Motor neuron (in vitro differentiated cells): ENCODE measurements around the gene KCTD8. TPM values are rescaled to one million over a fixed set of nuclear protein-coding genes. Genes with fewer than 3 reads are reported as not detected.

ENCODE experiments used
- ATAC-seq, 8 experiments: fragments of 200-7000 bp; cut with Tn5 transposase; replicated peaks in 6 of 8; 2 replicates each; pipeline ENCODE4 v1.8.0; 2021; ENCODE audit warnings: mild to moderate bottlenecking in 8 of 8, moderate library complexity in 8 of 8
- H3K27ac ChIP-seq, 2 donors: fragments of 250-450 bp; sonication (Bioruptor Pico); 2 replicates each; pipeline ENCODE4 v1.9.0; 2021; ENCODE audit warnings: antibody characterized with exemption in 2 of 2, mild to moderate bottlenecking in 2 of 2, moderate library complexity in 1 of 2
- H3K4me1 ChIP-seq, 2 donors: fragments of 250-450 bp; sonication (Bioruptor Pico); replicated peaks in 1 of 2; 2 replicates each; pipeline ENCODE4 v1.6.1; 2021; ENCODE audit warnings: antibody characterized with exemption in 2 of 2, mild to moderate bottlenecking in 2 of 2, moderate library complexity in 1 of 2
- H3K4me3 ChIP-seq, 5 donors: fragments of 250-450 bp; sonication (Bioruptor Pico); 2 replicates each; pipeline ENCODE4 v1.9.0; 2021; ENCODE audit warnings: antibody characterized with exemption in 5 of 5, mild to moderate bottlenecking in 5 of 5, moderate library complexity in 4 of 5
- WGBS, 10 experiments: fragments of 450-650 bp; shearing (Covaris generic); methylation state at CpG; one replicate each; pipeline ENCODE4 v1.0.0; 2022; 5-methylcytosine and 5-hydroxymethylcytosine counted together
- in situ Hi-C, 9 experiments: fragments of 400-800 bp; cut with MboI; loops; one replicate each; pipeline ENCODE4 v1.15.0; 2021; ENCODE audit warnings: low sequenced_read_pairs in 9 of 9, low pct_unique_long_range_greater_than_20kb in 2 of 9; ENCODE audit not compliant: unreplicated experiment in 9 of 9
- total RNA-seq, 8 experiments: library from RNA; unstranded; fragments of 300-600 nt; gene quantifications; 2 replicates each; pipeline versions ENCODE4 v1.2.3 to v1.2.4, GENCODE V29; 2022

The KCTD8 gene
- total RNA-seq, 8 experiments from 2014 or later: 1.2 to 2.7 (median 2.4) TPM; not detected in 3

DNA sequence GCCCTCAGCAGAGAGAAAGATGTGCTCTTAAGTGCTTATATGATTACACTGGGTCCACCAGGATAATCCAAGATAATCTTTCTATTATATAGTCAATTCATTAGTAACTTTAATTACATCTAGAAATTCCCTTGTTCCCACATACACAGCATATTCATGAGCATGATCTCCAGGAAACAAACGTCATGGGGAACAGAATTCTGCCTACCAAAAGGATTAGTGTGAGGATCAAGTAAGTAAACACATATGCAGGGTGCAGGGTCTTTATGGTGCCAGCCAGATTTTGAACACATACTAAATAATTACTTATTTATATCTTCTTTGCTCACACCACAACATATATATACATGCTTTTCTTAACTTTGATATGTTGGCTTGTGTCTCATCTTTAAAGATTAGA, 169.1 kb downstream of the KCTD8 start:
- 0 to 83% (median 50%) methylated on average over 1 of the region's 1 CpG; no CpG with 5 or more reads in 4 of the 10 experiments for WGBS, 10 experiments
- no peak for ATAC-seq
- H3K27ac ChIP-seq: no peak overlapping the region
- in situ Hi-C loops: no loop called here
- H3K4me3 ChIP-seq: no peak overlapping the region
- no peaks in the 10 kb centered on the region for H3K4me1 ChIP-seq

DNA sequence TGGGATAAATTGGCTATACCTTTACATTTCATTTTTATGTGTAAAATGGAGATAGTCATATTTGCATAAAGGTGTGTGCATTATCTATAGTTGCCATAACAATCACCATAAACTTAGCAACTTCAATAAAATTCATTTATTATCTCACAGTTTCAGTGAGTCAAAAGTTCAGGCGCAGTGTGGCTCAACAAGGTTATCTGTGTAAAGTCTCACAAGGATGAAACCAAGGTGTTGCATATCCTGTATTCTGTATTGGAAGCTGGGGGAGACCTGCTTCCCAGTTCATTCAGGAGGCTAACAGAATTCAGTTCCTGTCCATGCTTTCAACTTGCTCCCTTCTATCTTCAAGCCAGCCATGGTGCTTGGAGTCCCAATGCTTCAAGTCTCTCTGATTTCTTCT, 169.5 kb downstream of the KCTD8 start:
- H3K4me1 ChIP-seq: no peaks in the 10 kb centered on the region
- no peak for ATAC-seq
- no peak overlapping the region for H3K27ac ChIP-seq
- H3K4me3 ChIP-seq: no peak overlapping the region
- in situ Hi-C loops: no loop called here
- 0 to 100% (median 80%) methylated on average over 1 of the region's 1 CpG; no CpG with 5 or more reads in 3 of the 10 experiments for WGBS, 10 experiments

DNA sequence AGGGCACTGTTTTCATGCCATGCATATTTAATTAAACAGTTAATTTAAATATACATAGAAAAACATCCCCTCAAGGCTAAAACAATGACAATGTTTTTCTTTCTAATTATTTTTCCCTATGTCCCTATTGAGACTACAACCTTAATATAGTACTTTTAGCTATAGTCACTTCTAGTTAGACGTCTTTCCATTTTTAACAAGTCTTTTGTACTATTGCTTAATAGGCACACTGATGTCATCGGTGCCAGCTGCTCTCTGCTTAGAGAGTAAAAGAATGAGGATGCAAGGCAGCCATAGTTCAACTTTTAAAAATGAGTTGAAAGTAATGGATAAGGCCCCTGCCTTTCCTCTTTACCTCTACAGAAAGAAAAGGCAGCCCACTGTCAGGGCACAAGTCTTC, 191.1 kb downstream of the KCTD8 start:
- Histone ChIP-seq H3K27ac (no peak overlapping the region), H3K4me3 (no peak overlapping the region), H3K4me1 (peaks cover 0 to 6% of the 10 kb centered on the region in 2 donors)
- WGBS, 10 experiments: 0 to 100% (median 29%) methylated on average over 1 to 2 of the region's 2 CpGs; no CpG with 5 or more reads in 1 of the 10 experiments
- in situ Hi-C loops: no loop called here
- ATAC-seq: peak in 4 of 8 experiments; percentile 42 to 67 (median 49)

DNA sequence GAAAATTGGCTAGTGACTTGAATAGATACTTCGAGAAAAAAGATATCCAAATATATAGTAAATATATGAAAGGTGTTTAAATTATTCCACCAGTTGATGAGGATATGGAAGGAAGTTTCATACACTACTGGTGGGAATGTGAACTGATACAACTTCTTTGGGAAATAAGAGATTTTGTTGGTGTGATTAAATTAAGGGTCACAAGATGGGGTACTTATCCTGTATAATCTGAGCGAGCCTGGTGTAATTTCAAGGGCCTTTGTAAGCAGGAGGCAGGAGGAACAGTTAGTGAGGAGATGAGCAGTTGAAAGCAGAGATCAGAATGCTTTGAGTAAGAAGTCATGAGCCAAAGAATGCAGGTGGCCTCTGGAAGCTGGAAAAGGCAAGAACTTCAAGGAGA, 192.2 kb downstream of the KCTD8 start:
- no peak for ATAC-seq
- peaks cover 0 to 6% of the 10 kb centered on the region in 2 donors for H3K4me1 ChIP-seq
- no peak overlapping the region for H3K4me3 ChIP-seq
- H3K27ac ChIP-seq: no peak overlapping the region
- 0 to 100% (median 71%) methylated on average over 1 to 2 of the region's 2 CpGs; no CpG with 5 or more reads in 1 of the 10 experiments for WGBS, 10 experiments
- in situ Hi-C loops: no loop called here

DNA sequence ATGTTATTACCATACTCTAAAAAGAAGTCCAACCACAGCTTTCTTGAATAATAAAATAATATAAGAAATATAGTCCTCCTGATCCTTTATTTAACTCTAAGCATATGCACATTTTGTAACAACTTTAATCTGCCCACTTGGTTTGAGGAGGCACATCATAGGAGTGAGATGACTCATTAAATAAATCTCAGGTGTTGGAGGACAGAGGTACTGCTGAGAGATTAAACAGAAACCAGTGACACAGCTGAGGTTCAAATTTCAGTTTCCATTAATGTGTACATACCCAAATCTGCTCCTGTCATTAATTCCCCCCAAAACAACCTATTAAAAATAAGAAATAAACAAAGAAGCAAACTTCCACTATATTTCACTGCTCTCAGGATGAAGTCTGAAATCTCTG, 211.0 kb downstream of the KCTD8 start:
- no peak overlapping the region for H3K27ac ChIP-seq
- in situ Hi-C loops: no loop called here
- ATAC-seq: no peak

DNA sequence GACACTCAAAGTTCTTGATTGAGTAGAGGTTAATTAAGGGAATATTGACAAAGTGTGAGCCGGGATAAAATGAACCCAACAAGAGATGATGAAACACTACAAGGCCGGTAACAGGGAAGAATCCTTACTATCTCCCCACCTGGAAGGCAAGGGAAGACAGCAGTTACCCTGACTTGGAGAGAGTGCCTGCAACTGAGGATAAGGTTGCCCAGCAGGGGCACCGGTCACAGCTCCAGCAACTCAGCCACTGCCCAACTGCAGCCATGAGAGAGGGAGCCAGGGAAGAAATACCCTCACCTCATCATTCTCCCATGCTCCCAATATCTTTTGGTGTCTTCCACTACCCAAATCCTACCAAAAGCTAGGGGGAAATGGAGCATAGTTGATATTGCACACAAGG, 212.7 kb downstream of the KCTD8 start:
- in situ Hi-C loops: no loop called here
- H3K4me1 ChIP-seq: peaks cover 0 to 12% of the 10 kb centered on the region in 2 donors
- WGBS, 10 experiments: 0 to 100% (median 82%) methylated on average over 1 to 3 of the region's 3 CpGs; no CpG with 5 or more reads in 3 of the 10 experiments
- H3K4me3 ChIP-seq: no peak overlapping the region
- H3K27ac ChIP-seq: no peak overlapping the region
- ATAC-seq: no peak

More for the DNA sequence above, 211.0 kb downstream of the KCTD8 start:
- peaks cover 0 to 3% of the 10 kb centered on the region in 2 donors for H3K4me1 ChIP-seq
- no peak overlapping the region for H3K4me3 ChIP-seq

DNA sequence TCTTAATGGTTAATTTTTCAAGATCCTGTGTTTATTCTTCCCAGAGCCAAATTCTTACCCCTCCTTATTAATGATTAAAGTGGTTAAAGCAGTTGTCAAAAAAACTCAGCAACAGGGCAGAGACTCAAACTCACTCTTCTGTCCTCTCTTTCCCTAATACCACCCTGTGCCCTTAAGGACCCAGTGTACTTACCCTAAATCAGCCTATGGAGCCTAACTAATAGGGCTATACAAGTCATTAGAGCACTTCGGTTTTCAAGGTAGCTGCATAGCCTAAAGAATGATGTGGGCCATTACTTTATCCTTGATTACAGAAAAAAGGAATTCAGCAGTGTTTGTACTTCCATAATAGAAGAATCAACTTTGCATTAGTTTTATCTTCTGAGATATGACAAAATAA, 216.3 kb downstream of the KCTD8 start:
- peaks cover 0 to 26% of the 10 kb centered on the region in 2 donors for H3K4me1 ChIP-seq
- H3K4me3 ChIP-seq: no peak overlapping the region
- ATAC-seq: no peak
- in situ Hi-C loops: no loop called here
- no peak overlapping the region for H3K27ac ChIP-seq
- WGBS, 10 experiments: 0 to 89% (median 40%) methylated on average over 1 of the region's 1 CpG; no CpG with 5 or more reads in 1 of the 10 experiments

DNA sequence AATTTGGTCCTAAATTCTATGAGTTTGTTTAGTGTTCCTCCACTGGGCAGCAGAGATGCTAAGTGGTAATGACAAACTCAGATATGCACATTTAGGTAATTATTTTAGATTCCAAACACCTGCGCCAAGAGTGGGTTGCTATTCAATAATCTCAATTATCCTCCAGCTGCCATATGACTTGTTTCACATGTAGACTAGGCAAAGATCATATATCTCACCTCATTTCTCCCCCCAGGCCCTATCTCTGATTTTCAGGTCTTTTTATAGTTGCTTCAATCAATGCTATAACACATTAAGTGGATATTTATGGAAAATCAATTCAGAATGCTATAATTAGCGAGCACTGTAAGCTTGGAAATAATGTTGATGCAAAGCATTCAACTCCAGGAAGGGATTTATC, 217.6 kb downstream of the KCTD8 start:
- Histone ChIP-seq H3K4me1 (peaks cover 0 to 26% of the 10 kb centered on the region in 2 donors), H3K27ac (no peak overlapping the region), H3K4me3 (no peak overlapping the region)
- 0 to 90% (median 46%) methylated on average over 1 to 2 of the region's 2 CpGs; no CpG with 5 or more reads in 2 of the 10 experiments for WGBS, 10 experiments
- in situ Hi-C loops: no loop called here
- peak in 4 of 8 experiments; percentile 27 to 91 (median 58) for ATAC-seq

DNA sequence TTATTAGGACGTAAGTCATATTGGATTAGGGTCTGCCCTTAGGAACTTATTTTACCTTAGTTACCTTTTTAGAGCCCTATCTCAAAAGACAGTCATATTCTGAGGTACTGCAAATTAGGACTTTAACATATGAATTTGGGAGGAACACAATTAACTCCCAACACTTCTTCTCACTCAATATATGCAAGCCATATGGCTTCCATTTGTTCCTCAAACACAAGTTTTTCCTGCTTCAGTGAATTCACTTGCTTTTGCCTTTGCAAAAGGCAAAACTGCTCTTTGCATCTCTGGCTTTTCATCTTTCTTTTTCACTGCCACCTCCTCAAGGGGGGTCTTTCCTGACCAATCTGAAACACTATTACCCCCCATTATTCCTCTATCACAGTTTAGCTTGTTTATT, 220.3 kb downstream of the KCTD8 start:
- peaks cover 0 to 26% of the 10 kb centered on the region in 2 donors for H3K4me1 ChIP-seq
- in situ Hi-C loops: no loop called here
- no peak overlapping the region for H3K4me3 ChIP-seq
- WGBS, 10 experiments: 0 to 100% (median 73%) methylated on average over 1 of the region's 1 CpG; no CpG with 5 or more reads in 4 of the 10 experiments
- no peak for ATAC-seq
- no peak overlapping the region for H3K27ac ChIP-seq

DNA sequence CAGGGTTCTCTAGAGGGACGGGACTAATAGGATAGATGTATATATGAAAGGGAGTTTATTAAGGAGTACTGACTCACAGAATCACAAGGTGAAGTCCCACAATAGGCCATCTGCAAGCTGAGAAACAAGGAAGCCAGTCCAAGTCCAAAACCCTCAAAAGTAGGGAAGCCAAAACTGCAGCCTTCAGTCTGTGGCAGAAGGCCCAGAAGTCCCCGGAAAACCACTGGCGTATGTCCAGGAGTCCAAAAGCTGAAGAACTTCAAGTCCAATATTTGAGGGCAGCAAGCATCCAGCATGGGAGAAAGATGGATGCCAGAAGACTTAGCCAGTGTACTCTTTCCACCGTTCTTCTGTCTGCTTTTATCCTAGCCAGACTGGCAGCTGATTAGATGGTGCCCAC, 227.2 kb downstream of the KCTD8 start:
- ATAC-seq: no peak
- 0 to 100% (median 83%) methylated on average over 1 to 3 of the region's 4 CpGs; no CpG with 5 or more reads in 3 of the 10 experiments for WGBS, 10 experiments
- in situ Hi-C loops: no loop called here
- Histone ChIP-seq H3K27ac (no peak overlapping the region), H3K4me1 (no peaks in the 10 kb centered on the region), H3K4me3 (no peak overlapping the region)

DNA sequence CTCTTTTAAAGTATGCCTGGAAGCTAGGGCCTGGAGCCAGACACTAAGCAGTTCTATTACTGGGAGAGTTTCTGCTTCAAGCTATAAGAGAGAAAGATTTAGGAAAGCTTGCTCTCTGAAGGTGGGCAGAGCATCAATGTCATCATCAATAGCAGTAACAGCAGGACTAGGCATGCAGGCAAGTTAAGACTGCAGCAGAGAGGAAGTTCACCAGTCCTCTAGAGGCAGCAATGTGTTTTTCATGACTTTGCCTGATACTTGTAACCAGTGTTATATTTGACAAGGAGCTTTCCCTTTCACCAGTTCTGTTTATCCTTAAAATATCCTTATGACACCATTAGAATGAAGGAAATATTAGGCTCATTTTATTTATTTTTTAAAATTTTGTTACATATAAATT, 237.9 kb downstream of the KCTD8 start:
- no peak for ATAC-seq
- Histone ChIP-seq H3K4me1 (peaks cover 0 to 6% of the 10 kb centered on the region in 2 donors), H3K27ac (no peak overlapping the region), H3K4me3 (no peak overlapping the region)
- in situ Hi-C loops: no loop called here

DNA sequence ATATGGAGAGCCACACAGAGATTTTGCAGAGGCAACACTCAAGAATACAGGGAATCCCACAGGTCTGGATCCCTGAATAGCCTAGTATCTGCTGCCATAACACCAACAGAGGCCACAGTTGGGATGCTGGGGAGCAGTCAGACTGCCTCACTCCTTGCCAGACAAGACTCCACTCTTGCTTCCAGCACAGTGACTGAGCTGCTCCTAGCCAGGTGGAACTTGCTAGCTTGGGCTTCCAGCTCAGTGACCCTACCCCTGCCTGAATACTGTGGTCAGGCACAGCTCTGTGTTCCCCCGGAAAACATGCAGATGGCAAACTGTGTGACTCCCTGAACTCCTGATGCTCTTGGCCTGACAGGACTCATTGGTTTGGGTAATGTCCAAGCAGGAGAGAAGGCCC, 251.8 kb downstream of the KCTD8 start:
- Histone ChIP-seq H3K27ac (no peak overlapping the region), H3K4me3 (no peak overlapping the region), H3K4me1 (no peaks in the 10 kb centered on the region)
- WGBS, 10 experiments: 100% methylated on average over 1 of the region's 1 CpG; no CpG with 5 or more reads in 7 of the 10 experiments
- in situ Hi-C loops: no loop called here
- ATAC-seq: no peak

DNA sequence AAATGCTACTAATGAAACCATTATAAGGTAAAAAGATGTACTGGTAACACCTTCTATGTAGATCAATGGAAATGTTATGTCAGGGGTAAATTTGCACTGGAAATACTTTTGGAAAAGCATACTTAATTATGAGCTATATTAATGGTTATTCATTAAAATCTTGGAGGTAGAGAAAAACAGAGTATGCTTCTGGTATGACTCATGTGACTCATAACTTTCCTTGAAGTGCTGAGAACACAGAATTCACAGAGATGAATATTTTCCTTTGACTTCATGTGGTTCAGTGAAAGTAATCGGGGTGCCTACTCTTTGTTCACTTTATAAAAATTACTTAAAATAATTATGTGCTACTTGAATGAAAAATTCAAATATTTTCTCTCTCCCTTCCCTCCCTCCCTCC, 254.2 kb downstream of the KCTD8 start:
- WGBS, 10 experiments: 0 to 100% (median 80%) methylated on average over 1 of the region's 1 CpG; no CpG with 5 or more reads in 3 of the 10 experiments
- Histone ChIP-seq H3K4me3 (no peak overlapping the region), H3K4me1 (no peaks in the 10 kb centered on the region), H3K27ac (no peak overlapping the region)
- in situ Hi-C loops: no loop called here
- no peak for ATAC-seq

DNA sequence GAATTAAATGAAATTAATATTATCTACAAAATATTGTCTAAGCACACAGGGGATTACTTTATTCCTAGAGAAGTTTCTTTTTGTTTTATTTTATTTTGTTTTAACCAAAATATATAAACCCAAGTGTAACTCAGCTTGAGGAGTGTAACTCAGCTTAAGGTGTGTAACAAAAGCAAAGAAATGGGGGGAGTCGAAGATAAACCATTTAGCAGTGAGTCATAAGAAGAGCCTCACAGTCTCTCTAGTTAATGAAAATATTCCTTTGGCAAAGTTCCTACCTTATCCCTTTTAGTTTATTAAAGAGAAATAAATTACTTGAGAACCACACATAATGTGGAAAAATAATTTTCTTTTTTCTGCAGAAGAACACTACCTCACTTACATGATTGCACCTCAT, 261.8 kb downstream of the KCTD8 start:
- no peak for ATAC-seq
- in situ Hi-C loops: no loop called here

More for the DNA sequence above, 261.8 kb downstream of the KCTD8 start:
- no peak overlapping the region for H3K4me3 ChIP-seq
- peaks cover 0 to 4% of the 10 kb centered on the region in 2 donors for H3K4me1 ChIP-seq
- H3K27ac ChIP-seq: no peak overlapping the region
- 0 to 100% (median 86%) methylated on average over 1 of the region's 1 CpG; no CpG with 5 or more reads in 1 of the 10 experiments for WGBS, 10 experiments
